ENCODE results near the gene USP3. TPM values are rescaled to one million over a fixed set of nuclear protein-coding genes. Genes with fewer than 3 reads are reported as not detected.

Gene USP3
- total RNA-seq, 1 experiment from 2014 or later, result 54.2 TPM

DNA sequence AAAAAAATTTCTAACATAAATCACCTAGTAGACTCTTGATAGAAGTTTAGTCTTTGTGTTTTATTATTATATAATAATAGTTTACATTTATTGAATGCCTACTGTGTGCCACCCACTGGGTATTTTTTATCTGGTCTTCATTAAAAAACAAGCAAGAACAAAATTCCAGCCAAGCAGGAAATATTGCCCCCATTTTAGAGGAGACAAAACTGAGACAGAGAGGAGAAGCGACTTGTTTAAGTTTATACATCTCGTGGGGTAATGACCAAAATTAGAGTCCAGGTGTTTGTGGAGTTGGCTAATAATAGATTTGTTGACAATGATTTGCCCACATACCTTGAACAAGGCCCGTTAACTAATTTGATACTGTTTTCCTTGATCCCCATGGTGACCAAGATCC, 59.7 kb downstream of the USP3 start:
- ChIA-PET POLR2A (no interaction called here), CTCF (no interaction called here)
- no peaks in the 10 kb centered on the region for H3K27me3 ChIP-seq (replicated peaks; ENCODE audit: control insufficient read depth, insufficient read depth, low read length)
- BruUV-seq (replicated peaks), result no TSS peak
- no peak for DNase-seq
- Mint-ChIP-seq H3K4me1 (ENCODE audit: low read depth, unreplicated experiment) (peaks cover 6% of the 10 kb centered on the region), H3K9me3 (ENCODE audit: unreplicated experiment) (no peaks in the 10 kb centered on the region), H3K36me3 (ENCODE audit: insufficient read depth, unreplicated experiment) (peaks cover 45% of the 10 kb centered on the region), H3K27ac (ENCODE audit: unreplicated experiment) (no peak overlapping the region), H3K4me3 (ENCODE audit: unreplicated experiment) (no peak overlapping the region), H3K27me3 (ENCODE audit: insufficient read depth, unreplicated experiment) (no peaks in the 10 kb centered on the region)
- no peaks in the 10 kb centered on the region for H3K9me3 ChIP-seq
- no peaks in the 10 kb centered on the region for H3K36me3 ChIP-seq (ENCODE audit: control insufficient read depth, insufficient read depth, low read length)
- intact Hi-C loops (cut with micrococcal nuclease; ENCODE audit: unreplicated experiment), result no loop called here
- no peaks in the 10 kb centered on the region for H3K4me1 ChIP-seq
- no peak overlapping the region for H3K4me3 ChIP-seq (ENCODE audit: low read depth, low read length)
- TF ChIP-seq, protein P1, sequence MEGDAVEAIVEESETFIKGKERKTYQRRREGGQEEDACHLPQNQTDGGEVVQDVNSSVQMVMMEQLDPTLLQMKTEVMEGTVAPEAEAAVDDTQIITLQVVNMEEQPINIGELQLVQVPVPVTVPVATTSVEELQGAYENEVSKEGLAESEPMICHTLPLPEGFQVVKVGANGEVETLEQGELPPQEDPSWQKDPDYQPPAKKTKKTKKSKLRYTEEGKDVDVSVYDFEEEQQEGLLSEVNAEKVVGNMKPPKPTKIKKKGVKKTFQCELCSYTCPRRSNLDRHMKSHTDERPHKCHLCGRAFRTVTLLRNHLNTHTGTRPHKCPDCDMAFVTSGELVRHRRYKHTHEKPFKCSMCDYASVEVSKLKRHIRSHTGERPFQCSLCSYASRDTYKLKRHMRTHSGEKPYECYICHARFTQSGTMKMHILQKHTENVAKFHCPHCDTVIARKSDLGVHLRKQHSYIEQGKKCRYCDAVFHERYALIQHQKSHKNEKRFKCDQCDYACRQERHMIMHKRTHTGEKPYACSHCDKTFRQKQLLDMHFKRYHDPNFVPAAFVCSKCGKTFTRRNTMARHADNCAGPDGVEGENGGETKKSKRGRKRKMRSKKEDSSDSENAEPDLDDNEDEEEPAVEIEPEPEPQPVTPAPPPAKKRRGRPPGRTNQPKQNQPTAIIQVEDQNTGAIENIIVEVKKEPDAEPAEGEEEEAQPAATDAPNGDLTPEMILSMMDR (IDR thresholded peaks at IDR 0.05; ENCODE audit: insufficient read depth in 1 of 2, low read depth in 1 of 2, low read length in 1 of 2, severe bottlenecking in 1 of 2, unreplicated experiment in 1 of 2), result no peak

DNA sequence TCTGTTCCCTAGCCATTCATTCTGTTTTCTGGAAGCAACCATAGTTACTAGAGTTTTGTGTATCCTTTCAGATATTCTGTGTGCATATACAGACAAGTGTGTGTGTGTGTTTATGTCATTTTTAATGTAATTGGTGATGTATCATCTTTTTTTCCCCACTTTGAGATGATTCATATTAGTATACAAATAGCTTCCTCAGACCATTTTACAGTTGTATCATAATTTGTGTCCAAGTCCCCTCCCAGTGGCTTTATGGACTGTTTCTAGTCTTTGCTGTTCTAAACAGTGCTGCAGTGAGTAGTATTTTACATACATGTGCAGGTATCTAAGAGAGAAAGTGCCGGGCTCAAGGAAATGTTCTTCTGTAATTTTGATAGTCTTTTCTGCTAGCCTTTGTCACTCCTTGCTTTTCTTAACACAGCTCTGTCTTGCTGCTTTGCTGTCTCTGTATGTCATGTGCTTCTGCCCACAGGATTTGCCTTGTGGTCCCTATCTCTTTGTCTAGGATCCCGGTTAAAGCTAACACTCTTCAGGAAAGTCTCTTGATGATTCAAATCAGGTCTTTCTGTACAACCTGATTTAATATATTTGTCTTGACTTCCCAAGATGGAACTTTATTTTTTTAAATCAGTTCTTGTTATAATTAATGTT, 61.3 kb downstream of the USP3 start:
- no TSS peak for BruUV-seq (replicated peaks)
- intact Hi-C loops (cut with micrococcal nuclease; ENCODE audit: unreplicated experiment), result no loop called here
- H3K9me3 Mint-ChIP-seq (ENCODE audit: unreplicated experiment), result no peaks in the 10 kb centered on the region
- Histone ChIP-seq H3K27me3 (replicated peaks; ENCODE audit: control insufficient read depth, insufficient read depth, low read length) (no peaks in the 10 kb centered on the region), H3K36me3 (ENCODE audit: control insufficient read depth, insufficient read depth, low read length) (no peaks in the 10 kb centered on the region), H3K9me3 (no peaks in the 10 kb centered on the region), H3K4me1 (no peaks in the 10 kb centered on the region), H3K4me3 (ENCODE audit: low read depth, low read length) (no peak overlapping the region)
- H3K36me3 Mint-ChIP-seq (ENCODE audit: insufficient read depth, unreplicated experiment), result peaks cover 34% of the 10 kb centered on the region
- H3K4me3 Mint-ChIP-seq (ENCODE audit: unreplicated experiment), result no peak overlapping the region
- DNase-seq, result no peak
- no peak overlapping the region for H3K27ac Mint-ChIP-seq (ENCODE audit: unreplicated experiment)
- peaks cover 6% of the 10 kb centered on the region for H3K4me1 Mint-ChIP-seq (ENCODE audit: low read depth, unreplicated experiment)
- CTCF ChIA-PET, result no interaction called here
- TF ChIP-seq, protein P1 (IDR thresholded peaks at IDR 0.05; ENCODE audit: insufficient read depth in 1 of 2, low read depth in 1 of 2, low read length in 1 of 2, severe bottlenecking in 1 of 2, unreplicated experiment in 1 of 2), result no peak
- POLR2A ChIA-PET, result no interaction called here
- H3K27me3 Mint-ChIP-seq (ENCODE audit: insufficient read depth, unreplicated experiment), result no peaks in the 10 kb centered on the region

- H3K9me3 Mint-ChIP-seq (ENCODE audit: unreplicated experiment), result no peaks in the 10 kb centered on the region
- H3K27me3 Mint-ChIP-seq (ENCODE audit: insufficient read depth, unreplicated experiment), result no peaks in the 10 kb centered on the region
- DNase-seq, result no peak
- H3K27ac Mint-ChIP-seq (ENCODE audit: unreplicated experiment), result no peak overlapping the region
- Histone ChIP-seq H3K9me3 (no peaks in the 10 kb centered on the region), H3K36me3 (ENCODE audit: control insufficient read depth, insufficient read depth, low read length) (peaks cover 2% of the 10 kb centered on the region; the same call in 1 of the 2 replicates), H3K4me1 (no peaks in the 10 kb centered on the region), H3K4me3 (ENCODE audit: low read depth, low read length) (no peak overlapping the region), H3K27me3 (replicated peaks; ENCODE audit: control insufficient read depth, insufficient read depth, low read length) (no peaks in the 10 kb centered on the region)
- H3K4me3 Mint-ChIP-seq (ENCODE audit: unreplicated experiment), result no peak overlapping the region
- TF ChIP-seq, protein P1 (IDR thresholded peaks at IDR 0.05; ENCODE audit: insufficient read depth in 1 of 2, low read depth in 1 of 2, low read length in 1 of 2, severe bottlenecking in 1 of 2, unreplicated experiment in 1 of 2), result no peak
- POLR2A ChIA-PET, result no interaction called here
- no TSS peak for BruUV-seq (replicated peaks)
- CTCF ChIA-PET, result no interaction called here
- H3K36me3 Mint-ChIP-seq (ENCODE audit: insufficient read depth, unreplicated experiment), result peaks cover 46% of the 10 kb centered on the region
- no peaks in the 10 kb centered on the region for H3K4me1 Mint-ChIP-seq (ENCODE audit: low read depth, unreplicated experiment)
- intact Hi-C loops (cut with micrococcal nuclease; ENCODE audit: unreplicated experiment), result no loop called here
Measured at GRCh38 chr15:63572749-63573464, 68.5 kb downstream of the USP3 start.

Measured in Caco-2 (cell line).